HL-60 (cell line): ENCODE measurements around the gene SNTG2.

Experiments
- DNase-seq, 2 experiments: peaks; one replicate each; pipeline ENCODE4 v3.0.0-alpha.2; 2010 to 2020; ENCODE audit warnings: low read depth in 1 of 2, low spot score in 1 of 2
- H3K27ac ChIP-seq: fragments of 250-450 bp; sonication (Bioruptor Pico); replicated peaks from 2 replicates; pipeline ENCODE4 v1.5.1; 2020; ENCODE audit warnings: mild to moderate bottlenecking, moderate library complexity
- H3K27me3 ChIP-seq: fragments of 250-450 bp; sonication (Bioruptor Pico); 2 replicates; pipeline ENCODE4 v1.5.1; 2021; ENCODE audit warnings: mild to moderate bottlenecking, moderate library complexity; ENCODE audit not compliant: insufficient read depth, poor library complexity, severe bottlenecking
- H3K4me3 ChIP-seq: replicated peaks from 2 replicates; pipeline ENCODE4 v1.5.1; 2011; ENCODE audit warnings: mild to moderate bottlenecking, control low read depth, low read length; ENCODE audit not compliant: insufficient read depth
- CTCF ChIP-seq: IDR thresholded peaks from one replicate; pipeline ENCODE4 v1.5.1; 2011; ENCODE audit warnings: low read length, control low read depth, inconsistent platforms; ENCODE audit not compliant: insufficient read depth
- GABPA ChIP-seq: IDR thresholded peaks from 2 replicates; pipeline ENCODE4 v1.6.1; 2012; ENCODE audit warnings: low read depth
- POLR2AphosphoS5 ChIP-seq: IDR thresholded peaks from 2 replicates; pipeline ENCODE4 v1.6.1; 2012; ENCODE audit warnings: low read depth
- REST ChIP-seq: IDR thresholded peaks from 2 replicates; pipeline ENCODE4 v1.6.1; 2012; ENCODE audit warnings: low read depth; ENCODE audit not compliant: insufficient replicate concordance
- SPI1 ChIP-seq: IDR thresholded peaks from 2 replicates; pipeline ENCODE4 v1.6.1; 2012; ENCODE audit warnings: low read depth, mild to moderate bottlenecking, borderline replicate concordance

Gene SNTG2

GRCh38 chr2:1097101-1097500, 146.5 kb downstream of the SNTG2 start:
- no peak overlapping the region for H3K4me3 ChIP-seq
- no peak for TF ChIP-seq REST
- TF ChIP-seq GABPA = no peak
- TF ChIP-seq CTCF = no peak
- no peak for TF ChIP-seq POLR2AphosphoS5
- no peak for TF ChIP-seq SPI1
- H3K27me3 ChIP-seq = no peaks in the 10 kb centered on the region
- DNase-seq = no peak
- H3K27ac ChIP-seq = no peak overlapping the region

- no peak overlapping the region for H3K4me3 ChIP-seq
- no peak for DNase-seq
- TF ChIP-seq REST (no peak), CTCF (no peak), POLR2AphosphoS5 (no peak), SPI1 (no peak), GABPA (no peak)
- H3K27ac ChIP-seq = no peak overlapping the region
- H3K27me3 ChIP-seq = no peaks in the 10 kb centered on the region
Measured at GRCh38 chr2:1099418-1099817, 148.8 kb downstream of the SNTG2 start.

GRCh38 chr2:1101011-1101782, 150.5 kb downstream of the SNTG2 start:
- TF ChIP-seq GABPA (no peak), REST (no peak), SPI1 (no peak), CTCF (no peak), POLR2AphosphoS5 (no peak)
- H3K27me3 ChIP-seq = no peaks in the 10 kb centered on the region
- DNase-seq = no peak
- no peak overlapping the region for H3K27ac ChIP-seq
- no peak overlapping the region for H3K4me3 ChIP-seq
